VCaP (cell line): ENCODE data around the gene CAPZB.

Experiments used
- H3K27ac ChIP-seq: fragments of 450-650 bp; 2 replicates; pipeline ENCODE4 v1.5.1; 2017
- CTCF ChIP-seq: fragments of 450-650 bp; conservative IDR thresholded peaks from 2 replicates; pipeline ENCODE4 v1.5.1; 2017; ENCODE audit warnings: mild to moderate bottlenecking, moderate library complexity

CAPZB gene

GRCh38 chr1:19311931-19312781, 173.2 kb downstream of the CAPZB start, which contains the start of the genes AKR7A2 and SLC66A1:
AKR7A2 (minus strand) TSS chr1:19312144; CDS start chr1:19312124, 20 bp downstream.
SLC66A1 (plus strand) TSS chr1:19312326; CDS start chr1:19317678, 5,352 bp downstream.
- peak within 1 kb of the TSS; percentile 83 for H3K27ac ChIP-seq
- no peak for TF ChIP-seq CTCF

- peak overlapping the region; percentile 83 for H3K27ac ChIP-seq
- TF ChIP-seq CTCF: no peak
Measured at GRCh38 chr1:19311503-19311930, 173.8 kb downstream of the CAPZB start.

GRCh38 chr1:19310720-19311502, 174.4 kb downstream of the CAPZB start:
- TF ChIP-seq CTCF: no peak
- peak overlapping the region; percentile 83 for H3K27ac ChIP-seq

GRCh38 chr1:19310061-19310460, 175.3 kb downstream of the CAPZB start:
- no peak for TF ChIP-seq CTCF
- no peak overlapping the region for H3K27ac ChIP-seq

- no peak overlapping the region for H3K27ac ChIP-seq
- no peak for TF ChIP-seq CTCF
Measured at GRCh38 chr1:19309123-19309813, 176.1 kb downstream of the CAPZB start.

GRCh38 chr1:19308509-19308907, 176.8 kb downstream of the CAPZB start:
- TF ChIP-seq CTCF: no peak
- H3K27ac ChIP-seq: no peak overlapping the region
